H9 (cell line): ENCODE results near the gene ROPN1B. TPM values are rescaled to one million over a fixed set of nuclear protein-coding genes. Genes with fewer than 3 reads are reported as not detected.
A peak's percentile ranks its signal among the peaks of the same experiment; 100 is the strongest.

Experiments
- DNase-seq: peaks from one replicate; pipeline ENCODE4 v3.0.0-alpha.2; 2017
- H2AFZ ChIP-seq: one replicate; pipeline ENCODE4 v1.6.1; 2013; ENCODE audit warnings: mild to moderate bottlenecking, low read length, control low read depth, moderate library complexity
- H2AK5ac ChIP-seq: 2 replicates; pipeline ENCODE4 v1.6.1; 2013; ENCODE audit warnings: low read length, control low read depth, mixed read lengths; ENCODE audit not compliant: insufficient read length
- H2BK120ac ChIP-seq: one replicate; pipeline ENCODE4 v1.6.1; 2013; ENCODE audit warnings: low read depth, mild to moderate bottlenecking, low read length, control low read depth, inconsistent platforms; ENCODE audit not compliant: poor library complexity, severe bottlenecking
- H2BK12ac ChIP-seq: 2 replicates; pipeline ENCODE4 v1.6.1; 2013; ENCODE audit warnings: low read length, control low read depth, mixed read lengths, low read depth; ENCODE audit not compliant: insufficient read length
- H2BK15ac ChIP-seq: 2 replicates; pipeline ENCODE4 v1.6.1; 2013; ENCODE audit warnings: low read depth, low read length, control low read depth
- H2BK20ac ChIP-seq: one replicate; pipeline ENCODE4 v1.6.1; 2013; ENCODE audit warnings: low read depth, mild to moderate bottlenecking, low read length, control low read depth, inconsistent platforms; ENCODE audit not compliant: poor library complexity, severe bottlenecking
- H2BK5ac ChIP-seq: 2 replicates; pipeline ENCODE4 v1.6.1; 2013; ENCODE audit warnings: low read length, control low read depth, mixed read lengths; ENCODE audit not compliant: insufficient read length
- H3K14ac ChIP-seq: 2 replicates; pipeline ENCODE4 v1.6.1; 2013; ENCODE audit warnings: low read length, control low read depth; ENCODE audit not compliant: insufficient read depth
- H3K18ac ChIP-seq: 2 replicates; pipeline ENCODE4 v1.6.1; 2013; ENCODE audit warnings: low read depth, mild to moderate bottlenecking, mixed read lengths, low read length, control low read depth; ENCODE audit not compliant: insufficient read length
- H3K23ac ChIP-seq: 2 replicates; pipeline ENCODE4 v1.6.1; 2013; ENCODE audit warnings: low read length, control low read depth, mixed read lengths, low read depth; ENCODE audit not compliant: insufficient read length
- H3K23me2 ChIP-seq: 2 replicates; pipeline ENCODE4 v1.6.1; 2013; ENCODE audit warnings: low read depth, mild to moderate bottlenecking, mixed read lengths, low read length, control low read depth; ENCODE audit not compliant: insufficient read length, poor library complexity, severe bottlenecking
- H3K27ac ChIP-seq: 2 replicates; pipeline ENCODE4 v1.5.1; 2013; ENCODE audit warnings: low read length, control low read depth, mixed read lengths, low read depth; ENCODE audit not compliant: insufficient read length
- H3K27me3 ChIP-seq: 2 replicates; pipeline ENCODE4 v1.6.1; 2013; ENCODE audit warnings: low read length, control low read depth, inconsistent platforms; ENCODE audit not compliant: insufficient read depth
- H3K4ac ChIP-seq: 2 replicates; pipeline ENCODE4 v1.6.1; 2013; ENCODE audit warnings: low read depth, mild to moderate bottlenecking, control low read depth, inconsistent platforms, low read length, moderate library complexity
- H3K4me1 ChIP-seq: 2 replicates; pipeline ENCODE4 v1.6.1; 2013; ENCODE audit warnings: low read length, control low read depth, inconsistent platforms; ENCODE audit not compliant: insufficient read depth
- H3K4me2 ChIP-seq: 2 replicates; pipeline ENCODE4 v1.6.1; 2013; ENCODE audit warnings: low read length, control low read depth, mixed read lengths; ENCODE audit not compliant: insufficient read length, insufficient read depth
- H3K56ac ChIP-seq: 2 replicates; pipeline ENCODE4 v1.6.1; 2013; ENCODE audit warnings: low read depth, mild to moderate bottlenecking, mixed read lengths, low read length, control low read depth; ENCODE audit not compliant: insufficient read length
- H3K79me1 ChIP-seq: 2 replicates; pipeline ENCODE4 v1.6.1; 2013; ENCODE audit warnings: low read depth, mild to moderate bottlenecking, moderate library complexity, low read length, control low read depth, inconsistent platforms; ENCODE audit not compliant: insufficient read depth, poor library complexity, severe bottlenecking
- H3K79me2 ChIP-seq: 2 replicates; pipeline ENCODE4 v1.6.1; 2013; ENCODE audit warnings: low read length, control low read depth, inconsistent platforms; ENCODE audit not compliant: insufficient read depth
- H3K9ac ChIP-seq: 2 replicates; pipeline ENCODE4 v1.6.1; 2013; ENCODE audit warnings: low read length, control low read depth, mixed read lengths; ENCODE audit not compliant: insufficient read length; ENCODE audit errors: extremely low read depth
- H3K9me3 ChIP-seq: one replicate; pipeline ENCODE4 v1.6.1; 2013; ENCODE audit warnings: low read depth, low read length, inconsistent platforms; ENCODE audit not compliant: control insufficient read depth
- H3T11ph ChIP-seq: one replicate; pipeline ENCODE4 v1.6.1; 2013; ENCODE audit warnings: mild to moderate bottlenecking, low read length, control low read depth, inconsistent platforms
- H4K20me1 ChIP-seq: one replicate; pipeline ENCODE4 v1.6.1; 2013; ENCODE audit not compliant: control insufficient read depth, insufficient read length, insufficient read depth
- H4K5ac ChIP-seq: 2 replicates; pipeline ENCODE4 v1.6.1; 2013; ENCODE audit warnings: low read depth, mild to moderate bottlenecking, mixed read lengths, low read length, control low read depth; ENCODE audit not compliant: insufficient read length
- H4K8ac ChIP-seq: replicated peaks from 2 replicates; pipeline ENCODE4 v1.6.1; 2013; ENCODE audit warnings: low read length, control low read depth, mixed read lengths, low read depth; ENCODE audit not compliant: insufficient read length
- H4K91ac ChIP-seq: 2 replicates; pipeline ENCODE4 v1.6.1; 2013; ENCODE audit warnings: low read depth, mild to moderate bottlenecking, moderate library complexity, mixed read lengths, low read length, control low read depth; ENCODE audit not compliant: insufficient read length
- H3K27ac Mint-ChIP-seq, 3 experiments: 2 replicates in 2 of 3; 3 replicates in 1 of 3; pipeline ENCODE4 v1.8.0; 2020 to 2021; ENCODE audit warnings: mixed read lengths in 3 of 3, mild to moderate bottlenecking in 1 of 3, moderate library complexity in 1 of 3
- H3K27me3 Mint-ChIP-seq: 2 replicates; pipeline ENCODE4 v1.8.0; 2021; ENCODE audit warnings: low read depth, mild to moderate bottlenecking, moderate library complexity, mixed read lengths
- H3K36me3 Mint-ChIP-seq, 3 experiments: 2 replicates in 2 of 3; 3 replicates in 1 of 3; pipeline ENCODE4 v1.8.0; 2020 to 2021; ENCODE audit warnings: low read depth in 3 of 3, mixed read lengths in 3 of 3; ENCODE audit not compliant: insufficient read depth in 1 of 3
- H3K4me1 Mint-ChIP-seq, 2 experiments: 2 replicates each; pipeline ENCODE4 v1.8.0; 2020; ENCODE audit warnings: mixed read lengths in 2 of 2
- H3K4me3 Mint-ChIP-seq, 2 experiments: 2 replicates in 1 of 2; 3 replicates in 1 of 2; pipeline ENCODE4 v1.8.0; 2020 to 2021; ENCODE audit warnings: mild to moderate bottlenecking in 2 of 2, mixed read lengths in 2 of 2, moderate library complexity in 1 of 2
- H3K9me3 Mint-ChIP-seq, 2 experiments: 2 replicates in 1 of 2; 3 replicates in 1 of 2; pipeline ENCODE4 v1.8.0; 2020; ENCODE audit warnings: mild to moderate bottlenecking in 2 of 2, mixed read lengths in 2 of 2, moderate library complexity in 1 of 2
- WGBS: extraction: QIAGEN DNeasy Blood & Tissue Kit; methylation state at CpG from one replicate; pipeline ENCODE4 v1.1.7; 2013; ENCODE audit warnings: missing lambda C conversion rate, low lambda C conversion rate, mixed read lengths; ENCODE audit not compliant: insufficient read length; ENCODE audit errors: extremely low coverage; 5-methylcytosine and 5-hydroxymethylcytosine counted together
- total RNA-seq: library from RNA; stranded (reverse); gene quantifications from 2 replicates; pipeline ENCODE4 v1.2.1, GENCODE V29; 2021
- TF ChIP-seq, protein P1 (sequence below): fragments of 200-600 bp; sonication (generic); conservative IDR thresholded peaks from 3 replicates; pipeline ENCODE4 v1.8.0; 2021; ENCODE audit warnings: antibody characterized with exemption, mild to moderate bottlenecking

ROPN1B gene
- total RNA-seq, 1 experiment from 2014 or later = not detected

- Histone ChIP-seq H3K9ac (no peak overlapping the region), H3K79me2 (no peaks in the 10 kb centered on the region), H3K27me3 (no peaks in the 10 kb centered on the region), H3K9me3 (no peaks in the 10 kb centered on the region), H4K5ac (no peak overlapping the region), H2BK5ac (no peak overlapping the region), H3K14ac (no peak overlapping the region), H3T11ph (no peak overlapping the region), H3K18ac (no peak overlapping the region), H2BK15ac (no peak overlapping the region), H3K4ac (no peak overlapping the region), H3K23me2 (no peaks in the 10 kb centered on the region), H3K4me1 (no peaks in the 10 kb centered on the region), H3K27ac (no peak overlapping the region), H2BK12ac (no peak overlapping the region), H2BK120ac (no peak overlapping the region), H4K8ac (no peak overlapping the region), H3K4me2 (no peak overlapping the region), H3K56ac (no peak overlapping the region), H2AK5ac (no peak overlapping the region), H4K91ac (no peak overlapping the region), H3K79me1 (no peaks in the 10 kb centered on the region), H2BK20ac (no peak overlapping the region), H4K20me1 (no peaks in the 10 kb centered on the region), H2AFZ (no peak overlapping the region), H3K23ac (no peak overlapping the region)
- no CpG with 5 or more reads among the region's 4 CpGs for WGBS
- DNase-seq = peak; percentile 14
- Mint-ChIP-seq H3K4me3 (no peak overlapping the region; a peak in 1 of 5 replicates), H3K27me3 (no peaks in the 10 kb centered on the region; the same call in 1 of the 2 replicates), H3K27ac (peak overlapping the region in 2 of 3 experiments; percentile 34 to 53; a peak in 3 of 7 replicates), H3K36me3 (peaks cover 0 to 36% (median 32%) of the 10 kb centered on the region in 3 experiments; a peak in 6 of 7 replicates), H3K9me3 (peaks cover 0 to 5% of the 10 kb centered on the region in 2 experiments; a peak in 1 of 5 replicates), H3K4me1 (peaks cover 16% of the 10 kb centered on the region in 2 experiments)
- TF ChIP-seq, protein P1, sequence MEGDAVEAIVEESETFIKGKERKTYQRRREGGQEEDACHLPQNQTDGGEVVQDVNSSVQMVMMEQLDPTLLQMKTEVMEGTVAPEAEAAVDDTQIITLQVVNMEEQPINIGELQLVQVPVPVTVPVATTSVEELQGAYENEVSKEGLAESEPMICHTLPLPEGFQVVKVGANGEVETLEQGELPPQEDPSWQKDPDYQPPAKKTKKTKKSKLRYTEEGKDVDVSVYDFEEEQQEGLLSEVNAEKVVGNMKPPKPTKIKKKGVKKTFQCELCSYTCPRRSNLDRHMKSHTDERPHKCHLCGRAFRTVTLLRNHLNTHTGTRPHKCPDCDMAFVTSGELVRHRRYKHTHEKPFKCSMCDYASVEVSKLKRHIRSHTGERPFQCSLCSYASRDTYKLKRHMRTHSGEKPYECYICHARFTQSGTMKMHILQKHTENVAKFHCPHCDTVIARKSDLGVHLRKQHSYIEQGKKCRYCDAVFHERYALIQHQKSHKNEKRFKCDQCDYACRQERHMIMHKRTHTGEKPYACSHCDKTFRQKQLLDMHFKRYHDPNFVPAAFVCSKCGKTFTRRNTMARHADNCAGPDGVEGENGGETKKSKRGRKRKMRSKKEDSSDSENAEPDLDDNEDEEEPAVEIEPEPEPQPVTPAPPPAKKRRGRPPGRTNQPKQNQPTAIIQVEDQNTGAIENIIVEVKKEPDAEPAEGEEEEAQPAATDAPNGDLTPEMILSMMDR = no peak
Observed at GRCh38 chr3:126014252-126014651, 45.3 kb downstream of the ROPN1B start.
